K562 (cell line): Measurements from ENCODE around the gene BAG1. TPM values are rescaled to one million over a fixed set of nuclear protein-coding genes. Genes with fewer than 3 reads are reported as not detected.

ENCODE experiments used
- ATAC-seq: fragments of 200-7000 bp; cut with Tn5 transposase; 3 replicates; pipeline ENCODE4 v1.9.1; 2020; ENCODE audit warnings: moderate library complexity
- BruUV-seq: library from RNA; stranded (reverse); fragments of 400-500 nt; replicated peaks from 2 replicates; lab custom pipeline; 2021; lab: Mats Ljungman, UMichigan
- CTCF ChIA-PET: fragments of 300-600 bp; formaldehyde crosslinking; extraction: SDS; loops from one replicate; lab custom pipeline; 2021; ENCODE audit warnings: low intra/inter-chr PET ratio; lab: Yijun Ruan, JAX
- POLR2A ChIA-PET: fragments of 300-600, 350-650 bp; sonication (Branson Sonifier 250); formaldehyde crosslinking; extraction: SDS; loops from one replicate; lab custom pipeline; 2021; ENCODE audit warnings: antibody characterized with exemption, inconsistent platforms; lab: Yijun Ruan, JAX
- DNase-seq, 4 experiments: peaks; one replicate each; pipeline versions ENCODE4 v3.0.0 to v3.0.0-alpha.2; 2011 to 2018; ENCODE audit warnings: low spot score in 3 of 4, mixed read lengths in 3 of 4; ENCODE audit errors: extremely low read depth in 1 of 4
- FAIRE-seq: peaks from 2 replicates; lab custom pipeline; 2011; peaks lifted over from hg19 to GRCh38; lab: Jason Lieb, UNC
- H2AFZ ChIP-seq: 2 replicates; pipeline ENCODE4 v1.6.0; 2011; ENCODE audit warnings: low read depth, low read length, control low read depth, inconsistent platforms
- H3K27ac ChIP-seq: fragments of 200-600 bp; 3 replicates; pipeline ENCODE4 v1.8.0; 2011; ENCODE audit warnings: low read depth, mild to moderate bottlenecking, control low read depth, inconsistent platforms, low read length, moderate library complexity, mixed read lengths; ENCODE audit errors: extremely low read depth
- H3K27me3 ChIP-seq, 2 experiments: fragments of 300-600 bp in 1 of 2; 2 replicates in 1 of 2; 3 replicates in 1 of 2; pipeline versions ENCODE4 v1.6.0 to v1.8.0; 2011; ENCODE audit warnings: inconsistent platforms in 2 of 2, low read length in 2 of 2, mild to moderate bottlenecking in 1 of 2, mixed read lengths in 1 of 2, moderate library complexity in 1 of 2; ENCODE audit not compliant: control insufficient read depth in 2 of 2, insufficient read depth in 2 of 2
- H3K36me3 ChIP-seq: fragments of 300-600 bp; 3 replicates; pipeline ENCODE4 v1.8.0; 2011; ENCODE audit warnings: mild to moderate bottlenecking, low read length, inconsistent platforms; ENCODE audit not compliant: control insufficient read depth, insufficient read depth
- H3K4me1 ChIP-seq, 2 experiments: fragments of 200-600 bp in 1 of 2; replicated peaks in 1 of 2; 2 replicates in 1 of 2; 3 replicates in 1 of 2; pipeline versions ENCODE4 v1.5.1 to v1.8.0; 2011; ENCODE audit warnings: inconsistent platforms in 2 of 2, low read length in 2 of 2, mild to moderate bottlenecking in 1 of 2, mixed read lengths in 1 of 2, moderate library complexity in 1 of 2; ENCODE audit not compliant: control insufficient read depth in 2 of 2, insufficient read depth in 2 of 2
- H3K4me2 ChIP-seq: 2 replicates; pipeline ENCODE4 v1.6.1; 2011; ENCODE audit warnings: low read length, control low read depth, inconsistent platforms, mixed read lengths; ENCODE audit not compliant: insufficient read depth
- H3K4me3 ChIP-seq: fragments of 200-600 bp; sonication (generic), shearing (Covaris generic); 2 replicates; pipeline ENCODE4 v1.5.1; 2016; ENCODE audit warnings: control low read depth, inconsistent platforms
- H3K79me2 ChIP-seq: fragments of 200-600 bp; 3 replicates; pipeline ENCODE4 v1.8.0; 2011; ENCODE audit warnings: low read length, inconsistent platforms; ENCODE audit not compliant: control insufficient read depth, insufficient read depth
- H3K9ac ChIP-seq, 2 experiments: 2 replicates each; pipeline versions ENCODE4 v1.6.0 to v1.6.1; 2011; ENCODE audit warnings: low read depth in 2 of 2, low read length in 2 of 2, control low read depth in 1 of 2, inconsistent platforms in 1 of 2, mild to moderate bottlenecking in 1 of 2, mixed read lengths in 1 of 2; ENCODE audit not compliant: insufficient read depth in 1 of 2
- H3K9me1 ChIP-seq: one replicate; pipeline ENCODE4 v1.6.0; 2011; ENCODE audit warnings: inconsistent platforms, mild to moderate bottlenecking, low read length, moderate library complexity; ENCODE audit not compliant: control insufficient read depth, insufficient read depth
- H3K9me3 ChIP-seq: replicated peaks from 2 replicates; pipeline ENCODE4 v1.5.1; 2011; ENCODE audit warnings: low read depth, low read length, inconsistent platforms; ENCODE audit not compliant: control insufficient read depth, insufficient read depth
- H4K20me1 ChIP-seq: replicated peaks from 2 replicates; pipeline ENCODE4 v1.6.1; 2011; ENCODE audit warnings: low read length, inconsistent platforms, mixed read lengths; ENCODE audit not compliant: control insufficient read depth, insufficient read depth
- ATF7 ChIP-seq: fragments of 450-650 bp; IDR thresholded peaks from 2 replicates; pipeline ENCODE4 v1.7.1; 2014; ENCODE audit warnings: mild to moderate bottlenecking, moderate library complexity
- CBX2 ChIP-seq: fragments of 200-600 bp; sonication (generic); IDR thresholded peaks from one replicate; pipeline ENCODE4 v1.6.1; 2012; ENCODE audit warnings: mild to moderate bottlenecking, low read length, inconsistent platforms; ENCODE audit not compliant: insufficient read depth, poor library complexity, severe bottlenecking
- COPS2 ChIP-seq: fragments of 450-650 bp; conservative IDR thresholded peaks from 2 replicates; pipeline ENCODE4 v1.6.1; 2016; ENCODE audit warnings: mild to moderate bottlenecking, moderate library complexity
- DACH1 ChIP-seq: fragments of 450-650 bp; IDR thresholded peaks from 2 replicates; pipeline ENCODE4 v1.6.1; 2018; ENCODE audit not compliant: partially characterized antibody
- GTF2E2 ChIP-seq: fragments of 200-800 bp; sonication (Bioruptor generic); IDR thresholded peaks from 2 replicates; pipeline ENCODE4 v1.6.1; 2016; ENCODE audit warnings: missing genetic modification characterization, missing compliant biosample characterization
- HDAC1 ChIP-seq, 2 experiments: fragments of 450-650 bp; IDR thresholded peaks; 2 replicates each; pipeline ENCODE4 v1.6.1; 2016 to 2017; ENCODE audit warnings: inconsistent platforms in 1 of 2, mild to moderate bottlenecking in 1 of 2, moderate library complexity in 1 of 2
- HINFP ChIP-seq: fragments of 450-650 bp; conservative IDR thresholded peaks from 2 replicates; pipeline ENCODE4 v1.6.1; 2016; ENCODE audit warnings: missing genetic modification characterization, low read depth, mild to moderate bottlenecking, control low read depth, missing compliant biosample characterization
- KAT7 ChIP-seq: sonication (generic); formaldehyde crosslinking; IDR thresholded peaks from 2 replicates; pipeline ENCODE4 v1.8.0; 2022; ENCODE audit warnings: missing genetic modification reagents, mild to moderate bottlenecking, borderline replicate concordance
- PHTF2 ChIP-seq: fragments of 250-450 bp; sonication (Bioruptor Pico); IDR thresholded peaks from 2 replicates; pipeline ENCODE4 v1.5.0; 2021; ENCODE audit warnings: mild to moderate bottlenecking
- RCOR1 ChIP-seq, 2 experiments: IDR thresholded peaks; 2 replicates each; pipeline ENCODE4 v1.6.1; 2012; ENCODE audit warnings: low read depth in 2 of 2, low read length in 2 of 2, borderline replicate concordance in 1 of 2, improper control_type of control experiment in 1 of 2
- TAF15 ChIP-seq: fragments of 200-400 bp; formaldehyde crosslinking; IDR thresholded peaks from 2 replicates; pipeline ENCODE4 v1.6.1; 2017; ENCODE audit warnings: mild to moderate bottlenecking, low read depth, low read length, moderate library complexity
- TARDBP ChIP-seq: fragments of 450-650 bp; IDR thresholded peaks from 2 replicates; pipeline ENCODE4 v1.6.1; 2016
- TEAD2 ChIP-seq: fragments of 450-650 bp; IDR thresholded peaks from 2 replicates; pipeline ENCODE4 v1.6.1; 2016; ENCODE audit warnings: missing genetic modification characterization, control low read depth, missing compliant biosample characterization
- THRAP3 ChIP-seq: fragments of 450-650 bp; IDR thresholded peaks from 2 replicates; pipeline ENCODE4 v1.6.1; 2016; ENCODE audit warnings: mild to moderate bottlenecking, inconsistent platforms, borderline replicate concordance
- ZNF140 ChIP-seq: fragments of 250-450 bp; sonication (Bioruptor Pico); IDR thresholded peaks from 2 replicates; pipeline ENCODE4 v1.8.0; 2021; ENCODE audit warnings: moderate library complexity, mild to moderate bottlenecking, inconsistent platforms
- ZNF398 ChIP-seq: fragments of 250-450 bp; sonication (Bioruptor Pico); IDR thresholded peaks from 2 replicates; pipeline ENCODE4 v1.8.0; 2021; ENCODE audit warnings: moderate library complexity, mild to moderate bottlenecking, inconsistent platforms
- ZNF77 ChIP-seq: fragments of 250-450 bp; sonication (Bioruptor Pico); IDR thresholded peaks from 2 replicates; pipeline ENCODE4 v1.5.0; 2020
- WGBS: fragments of 100-300 bp; shearing (Covaris generic); methylation state at CpG from one replicate; pipeline ENCODE4 v1.1.6; 2016; ENCODE audit warnings: low coverage, mixed read lengths; ENCODE audit not compliant: insufficient coverage; ENCODE audit errors: missing lambda C conversion rate; 5-methylcytosine and 5-hydroxymethylcytosine counted together
- in situ Hi-C: fragments of 300-500 bp; cut with MboI; formaldehyde crosslinking; loops from 4 replicates; pipeline ENCODE4 v1.15.0; 2018; ENCODE audit warnings: inconsistent platforms, mixed read lengths
- intact Hi-C: fragments of 100-400 bp; cut with micrococcal nuclease; formaldehyde crosslinking; loops from 2 replicates; pipeline ENCODE4 v1.14.2; 2022
- polyA plus RNA-seq, 8 experiments: library from polyadenylated mRNA; depleted of rRNA in 4 of 8; stranded (reverse) in 5 of 8; unstranded in 3 of 8; fragments of >200 nt; fragmentation: Nextera tagmentation in 2 of 8; fragmentation: Illumina TruSeq in 1 of 8; extraction: Ambion mirVana in 2 of 8; extraction: Trizol in 1 of 8; gene quantifications; 2 replicates each; pipeline versions ENCODE4 v1.2.1 to v1.2.3, GENCODE V29; 2011 to 2014; ENCODE audit warnings: inconsistent platforms in 1 of 8, missing spikeins in 1 of 8
- total RNA-seq, 7 experiments: library from RNA; depleted of rRNA in 6 of 7; stranded (reverse); fragments of >200 nt in 6 of 7; fragmentation: Illumina TruSeq in 2 of 7; extraction: Trizol in 2 of 7; gene quantifications; 2 replicates each; pipeline versions ENCODE4 v1.2.1 to v1.2.3, GENCODE V29; 2011 to 2021; ENCODE audit warnings: low replicate concordance in 1 of 7

Gene BAG1
- total and polyA plus RNA-seq, 9 of the 15 experiments (the other 6 are each of a cell fraction or from before 2014, with no cell fraction given), result 9.7 to 106 (median 56.9) TPM

- FAIRE-seq (no peak), ATAC-seq (no peak), DNase-seq (no peak)
- intact Hi-C loops (no loop called here), in situ Hi-C loops (no loop called here)
- peaks cover 18% of the 10 kb centered on the region for H3K79me2 ChIP-seq
- BruUV-seq, result no TSS peak
- ChIA-PET POLR2A (interaction anchor here (0.7 to 1.1 kb wide), 2 partner anchors 14 to 153 kb away, joined by 3 read pairs; partner anchors contain the start of gene NFX1), CTCF (no interaction called here)
- no peak overlapping the region for H3K9ac ChIP-seq
- H3K9me1 ChIP-seq, result no peaks in the 10 kb centered on the region
- H3K4me2 ChIP-seq, result no peak overlapping the region
- H3K27me3 ChIP-seq, result no peaks in the 10 kb centered on the region
- no peaks in the 10 kb centered on the region for H4K20me1 ChIP-seq
- WGBS, result 100% methylated on average over 1 of the region's 1 CpG
- H3K36me3 ChIP-seq, result peaks cover 92% of the 10 kb centered on the region
- TF ChIP-seq TEAD2 (tag), result no peak
- TF ChIP-seq TAF15, result no peak
- TF ChIP-seq HDAC1 (IDR thresholded peaks at IDR 0.05), result no peak
- no peak for TF ChIP-seq ATF7
- no peak for TF ChIP-seq COPS2
- no peak for TF ChIP-seq ZNF77 (CRISPR knock-in tag)
- no peak for TF ChIP-seq RCOR1 (IDR thresholded peaks at IDR 0.05; ENCODE audit: borderline replicate concordance in 1 of 2, low read depth in 2 of 2, low read length in 2 of 2)
- TF ChIP-seq THRAP3, result no peak
- no peak for TF ChIP-seq TARDBP
- no peak for TF ChIP-seq KAT7 (CRISPR knock-in tag)
- no peak for TF ChIP-seq DACH1
- no peak for TF ChIP-seq CBX2
- TF ChIP-seq GTF2E2 (tag), result no peak
- TF ChIP-seq HINFP (tag), result no peak
- no peak for TF ChIP-seq ZNF398 (CRISPR knock-in tag)
- no peak for TF ChIP-seq PHTF2 (CRISPR knock-in tag)
- TF ChIP-seq ZNF140 (CRISPR knock-in tag), result no peak
- H3K4me1 ChIP-seq, result no peaks in the 10 kb centered on the region
- H3K9me3 ChIP-seq, result no peaks in the 10 kb centered on the region
- H3K27ac ChIP-seq, result no peak overlapping the region
- H3K4me3 ChIP-seq, result no peak overlapping the region
- H2AFZ ChIP-seq, result no peak overlapping the region
Measured at GRCh38 chr9:33304362-33304761, 39.9 kb upstream of the BAG1 start.
